D721Med (cell line): ENCODE data around the gene PPM1M.

Experiments
- DNase-seq: peaks from one replicate; pipeline ENCODE4 v3.0.0; 2011; ENCODE audit warnings: low spot score; ENCODE audit not compliant: insufficient read length
- FAIRE-seq: peaks from 2 replicates; lab custom pipeline; 2011; peaks lifted over from hg19 to GRCh38; lab: Jason Lieb, UNC
- TF ChIP-seq, protein P1 (sequence below): IDR thresholded peaks from 2 replicates; pipeline ENCODE4 v1.5.1; 2012; ENCODE audit warnings: mild to moderate bottlenecking, control low read depth; ENCODE audit not compliant: insufficient read depth; ENCODE audit errors: missing control alignments

Gene PPM1M

DNA sequence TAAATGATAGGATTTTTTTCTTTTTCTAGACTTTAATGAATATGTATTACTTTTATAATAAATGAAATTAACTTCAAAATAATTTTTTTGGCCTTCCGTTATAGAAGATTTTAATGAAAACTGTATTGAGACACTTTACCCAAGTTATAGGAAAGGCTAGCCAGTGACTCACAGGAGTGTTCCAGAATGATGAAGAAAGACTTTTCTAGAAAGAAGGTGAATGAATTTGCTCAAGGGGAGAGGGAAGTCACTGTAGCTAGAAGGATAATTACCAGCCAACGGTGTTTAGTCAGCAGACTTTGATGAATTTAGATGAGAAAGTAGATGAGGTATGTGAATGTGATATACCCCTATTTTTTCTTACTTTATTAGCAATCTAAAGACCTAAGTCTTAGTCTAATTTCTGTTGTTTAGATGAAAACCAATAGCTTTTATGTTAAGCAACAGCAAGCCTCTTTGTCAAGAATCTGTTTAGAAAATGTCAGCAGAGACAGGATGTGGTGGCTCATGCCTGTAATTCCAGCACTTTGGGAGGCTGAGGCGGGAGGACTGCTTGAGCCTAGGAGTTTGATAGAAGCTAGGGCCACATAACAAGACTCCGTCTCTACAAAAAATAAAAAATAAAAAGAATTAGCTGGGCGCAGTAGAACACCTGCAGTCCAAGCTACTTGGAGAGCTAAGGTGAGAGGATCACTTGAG is 44.4 kb upstream of the PPM1M start:
- TF ChIP-seq, protein P1, sequence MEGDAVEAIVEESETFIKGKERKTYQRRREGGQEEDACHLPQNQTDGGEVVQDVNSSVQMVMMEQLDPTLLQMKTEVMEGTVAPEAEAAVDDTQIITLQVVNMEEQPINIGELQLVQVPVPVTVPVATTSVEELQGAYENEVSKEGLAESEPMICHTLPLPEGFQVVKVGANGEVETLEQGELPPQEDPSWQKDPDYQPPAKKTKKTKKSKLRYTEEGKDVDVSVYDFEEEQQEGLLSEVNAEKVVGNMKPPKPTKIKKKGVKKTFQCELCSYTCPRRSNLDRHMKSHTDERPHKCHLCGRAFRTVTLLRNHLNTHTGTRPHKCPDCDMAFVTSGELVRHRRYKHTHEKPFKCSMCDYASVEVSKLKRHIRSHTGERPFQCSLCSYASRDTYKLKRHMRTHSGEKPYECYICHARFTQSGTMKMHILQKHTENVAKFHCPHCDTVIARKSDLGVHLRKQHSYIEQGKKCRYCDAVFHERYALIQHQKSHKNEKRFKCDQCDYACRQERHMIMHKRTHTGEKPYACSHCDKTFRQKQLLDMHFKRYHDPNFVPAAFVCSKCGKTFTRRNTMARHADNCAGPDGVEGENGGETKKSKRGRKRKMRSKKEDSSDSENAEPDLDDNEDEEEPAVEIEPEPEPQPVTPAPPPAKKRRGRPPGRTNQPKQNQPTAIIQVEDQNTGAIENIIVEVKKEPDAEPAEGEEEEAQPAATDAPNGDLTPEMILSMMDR, result no peak
- FAIRE-seq, result no peak
- DNase-seq, result no peak

DNA sequence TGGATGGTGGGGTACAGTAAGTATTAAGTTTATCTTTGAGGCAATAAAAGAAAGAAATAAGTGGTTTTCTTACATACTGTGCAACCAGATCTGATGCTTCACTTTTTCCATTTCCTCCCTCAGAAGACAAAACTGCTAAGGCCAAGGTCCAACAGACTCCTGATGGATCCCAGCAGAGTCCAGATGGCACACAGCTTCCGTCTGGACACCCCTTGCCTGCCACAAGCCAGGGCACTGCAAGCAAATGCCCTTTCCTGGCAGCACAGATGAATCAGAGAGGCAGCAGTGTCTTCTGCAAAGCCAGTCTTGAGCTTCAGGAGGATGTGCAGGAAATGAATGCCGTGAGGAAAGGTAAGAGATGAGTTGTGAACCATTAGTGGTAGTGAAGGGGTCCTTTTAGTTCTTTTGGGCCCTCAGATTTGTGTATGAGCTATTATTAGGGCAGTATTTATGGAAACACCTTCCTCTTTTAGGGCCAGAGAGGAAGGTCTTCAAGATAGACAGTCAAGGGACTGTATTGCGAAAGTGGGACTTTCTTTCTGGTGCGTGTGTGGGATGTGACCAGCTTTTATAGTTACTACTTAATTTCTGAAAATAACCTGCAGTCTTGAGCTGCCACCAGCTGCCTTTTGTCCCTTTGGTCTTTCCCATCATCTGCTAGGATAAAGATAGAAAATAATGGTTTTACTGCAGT is 43.0 kb upstream of the PPM1M start:
- no peak for DNase-seq
- FAIRE-seq, result no peak

DNA sequence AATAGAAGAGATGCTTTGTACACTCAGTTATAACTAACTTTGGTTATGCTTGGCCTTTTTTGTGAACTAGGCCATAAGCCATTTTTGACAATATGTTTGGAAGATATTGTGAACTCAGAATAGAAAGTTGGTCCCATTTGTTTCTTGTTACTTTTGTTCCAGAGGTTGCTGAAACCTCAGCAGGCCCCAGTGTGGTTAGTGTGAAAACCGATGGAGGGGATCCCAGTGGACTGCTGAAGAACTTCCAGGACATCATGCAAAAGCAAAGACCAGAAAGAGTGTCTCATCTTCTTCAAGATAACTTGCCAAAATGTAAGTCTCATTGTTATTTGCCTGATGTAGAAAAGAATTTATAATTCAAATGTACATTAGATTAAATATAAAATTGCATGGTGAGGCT is 41.9 kb upstream of the PPM1M start:
- no peak for FAIRE-seq
- TF ChIP-seq, protein P1, result no peak
- no peak for DNase-seq

More for the DNA sequence above, 43.0 kb upstream of the PPM1M start:
- TF ChIP-seq, protein P1, result no peak

DNA sequence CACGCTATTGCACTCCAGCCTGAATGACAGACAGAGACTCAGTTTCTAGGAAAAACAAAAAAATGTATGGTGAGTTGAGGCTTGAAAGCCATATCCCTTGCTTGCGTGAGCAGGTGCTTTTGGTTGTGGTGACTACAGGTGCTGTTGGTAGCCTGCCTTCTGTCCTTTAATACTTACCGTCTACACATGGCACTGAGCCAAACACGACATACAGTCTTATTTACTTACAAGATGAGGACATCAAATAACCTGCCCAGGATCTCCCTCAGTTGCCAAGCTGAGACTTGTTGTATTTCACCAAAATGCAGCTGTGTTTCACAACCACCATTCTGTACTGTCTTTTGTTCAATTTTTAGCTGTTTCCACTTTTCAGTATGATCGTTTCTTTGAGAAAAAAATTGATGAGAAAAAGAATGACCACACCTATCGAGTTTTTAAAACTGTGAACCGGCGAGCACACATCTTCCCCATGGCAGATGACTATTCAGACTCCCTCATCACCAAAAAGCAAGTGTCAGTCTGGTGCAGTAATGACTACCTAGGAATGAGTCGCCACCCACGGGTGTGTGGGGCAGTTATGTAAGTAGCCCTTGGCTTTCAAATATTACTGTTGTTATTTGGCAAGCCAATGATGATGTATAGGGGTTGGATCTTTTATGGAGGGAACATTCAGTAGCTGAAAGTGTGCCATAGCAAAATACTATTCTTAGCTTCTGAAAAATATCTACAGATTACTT is 41.1 kb upstream of the PPM1M start:
- no peak for FAIRE-seq
- no peak for DNase-seq
- TF ChIP-seq, protein P1, result no peak

DNA sequence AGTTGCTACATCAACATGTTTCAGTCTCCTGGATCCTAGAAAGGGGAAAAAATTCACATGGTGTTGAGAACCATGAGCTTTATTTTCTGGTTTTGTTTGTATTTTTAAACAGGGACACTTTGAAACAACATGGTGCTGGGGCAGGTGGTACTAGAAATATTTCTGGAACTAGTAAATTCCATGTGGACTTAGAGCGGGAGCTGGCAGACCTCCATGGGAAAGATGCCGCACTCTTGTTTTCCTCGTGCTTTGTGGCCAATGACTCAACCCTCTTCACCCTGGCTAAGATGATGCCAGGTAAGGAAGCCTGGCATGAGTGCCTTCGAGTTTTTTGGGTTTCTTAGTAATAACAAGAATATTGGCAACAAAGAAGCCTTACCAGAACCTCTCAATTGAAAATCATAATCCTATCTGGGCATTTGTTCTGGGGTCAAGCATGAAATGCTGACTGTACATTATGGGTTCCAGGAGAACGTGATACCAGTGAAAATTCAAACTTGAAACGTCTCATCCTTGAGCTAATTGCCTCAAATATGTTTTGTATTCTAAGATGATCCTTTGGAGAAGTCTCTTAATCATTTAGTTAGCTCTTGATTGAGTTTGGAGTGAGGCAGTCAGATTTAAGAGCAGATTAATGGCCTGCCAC is 39.7 kb upstream of the PPM1M start:
- TF ChIP-seq, protein P1, result no peak
- DNase-seq (no peak), FAIRE-seq (no peak)

DNA sequence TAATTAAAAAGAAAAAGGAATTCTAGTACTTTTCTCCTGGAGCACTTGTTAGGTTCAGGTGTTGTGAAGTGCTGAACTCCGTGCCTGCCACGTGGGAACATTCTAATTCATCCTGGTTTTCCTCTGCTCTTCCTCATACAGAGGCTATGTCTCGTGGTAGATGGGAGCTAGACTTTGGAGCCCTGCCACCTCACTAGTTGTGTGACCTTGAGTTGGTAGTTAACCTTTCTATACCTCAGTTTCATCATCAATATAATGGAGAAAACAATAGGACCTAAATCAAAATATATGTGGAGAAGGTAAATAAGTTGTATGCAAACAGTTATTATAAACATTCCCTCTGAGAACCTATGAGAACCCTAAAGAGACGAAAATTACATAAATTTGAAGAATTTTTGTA is 37.0 kb upstream of the PPM1M start:
- FAIRE-seq, result no peak
- TF ChIP-seq, protein P1, result no peak
- DNase-seq, result no peak
